HG02678 (cell line): ENCODE data around the gene ATRNL1.

Experiments used
- ATAC-seq: cut with Tn5 transposase; IDR thresholded peaks from one replicate; pipeline ENCODE4 v1.9.1; 2021; ENCODE audit warnings: mild to moderate bottlenecking, moderate library complexity; ENCODE audit not compliant: unreplicated experiment

ATRNL1 gene

GRCh38 chr10:115093286-115093775 lies at the start of gene ATRNL1:
TSS of gene ATRNL1 (plus strand) at chr10:115093365. CDS start at chr10:115093751, 386 bp downstream.
- peak; percentile 66 for ATAC-seq

GRCh38 chr10:115043719-115044118 lies 49.4 kb upstream of the ATRNL1 start:
- ATAC-seq: no peak

GRCh38 chr10:115044891-115045290 lies 48.3 kb upstream of the ATRNL1 start:
- no peak for ATAC-seq

GRCh38 chr10:115045499-115045898 lies 47.7 kb upstream of the ATRNL1 start:
- ATAC-seq: no peak

GRCh38 chr10:115046686-115047236 lies 46.4 kb upstream of the ATRNL1 start:
- no peak for ATAC-seq

GRCh38 chr10:115047705-115048104 lies 45.5 kb upstream of the ATRNL1 start:
- ATAC-seq: no peak

- ATAC-seq: no peak
Measured at GRCh38 chr10:115049318-115049717, 43.8 kb upstream of the ATRNL1 start.

GRCh38 chr10:115049960-115050359 lies 43.2 kb upstream of the ATRNL1 start:
- ATAC-seq: no peak

GRCh38 chr10:115050375-115051010 lies 42.7 kb upstream of the ATRNL1 start:
- no peak for ATAC-seq

- ATAC-seq: no peak
Measured at GRCh38 chr10:115051216-115051615, 41.9 kb upstream of the ATRNL1 start.

- no peak for ATAC-seq
Measured at GRCh38 chr10:115052226-115052625, 40.9 kb upstream of the ATRNL1 start.

GRCh38 chr10:115052728-115053127 lies 40.4 kb upstream of the ATRNL1 start:
- ATAC-seq: no peak

- ATAC-seq: no peak
Measured at GRCh38 chr10:115056186-115056585, 37.0 kb upstream of the ATRNL1 start.

- ATAC-seq: no peak
Measured at GRCh38 chr10:115059301-115059898, 33.8 kb upstream of the ATRNL1 start.

- no peak for ATAC-seq
Measured at GRCh38 chr10:115063701-115064658, 29.2 kb upstream of the ATRNL1 start.

- no peak for ATAC-seq
Measured at GRCh38 chr10:115065801-115066200, 27.4 kb upstream of the ATRNL1 start.

GRCh38 chr10:115066528-115066927 lies 26.6 kb upstream of the ATRNL1 start:
- ATAC-seq: no peak

- ATAC-seq: no peak
Measured at GRCh38 chr10:115073796-115074195, 19.4 kb upstream of the ATRNL1 start.

GRCh38 chr10:115082506-115082905 lies 10.7 kb upstream of the ATRNL1 start:
- ATAC-seq: no peak

GRCh38 chr10:115084277-115084850 lies 8.8 kb upstream of the ATRNL1 start:
- no peak for ATAC-seq

- ATAC-seq: no peak
Measured at GRCh38 chr10:115091161-115091560, 2.0 kb upstream of the ATRNL1 start.
